Left lung (tissue), 10 donors: ENCODE data around the gene FAM169A. TPM values are rescaled to one million over a fixed set of nuclear protein-coding genes. Genes with fewer than 3 reads are reported as not detected.
A peak's percentile ranks its signal among the peaks of the same experiment; 100 is the strongest.

ENCODE experiments used
- ATAC-seq: fragments of 200-7000 bp; cut with Tn5 transposase; one replicate; pipeline ENCODE4 v1.9.1; 2020; ENCODE audit warnings: moderate library complexity
- DNase-seq, 4 donors: peaks; one replicate each; pipeline ENCODE4 v3.0.0-alpha.2; 2013 to 2020
- H3K27ac ChIP-seq, 2 donors: fragments of 200-600 bp; sonication (generic) in 1 of 2; one replicate each; pipeline versions ENCODE4 v1.5.0 to v1.8.0; 2020 to 2021
- H3K27me3 ChIP-seq, 2 donors: fragments of 200-600 bp; sonication (generic) in 1 of 2; one replicate each; pipeline versions ENCODE4 v1.5.0 to v1.8.0; 2020 to 2021
- H3K36me3 ChIP-seq, 2 donors: fragments of 200-600 bp; sonication (generic) in 1 of 2; one replicate each; pipeline versions ENCODE4 v1.5.0 to v1.8.0; 2020 to 2021
- H3K4me1 ChIP-seq, 2 donors: fragments of 200-600 bp; one replicate each; pipeline ENCODE4 v1.8.0; 2021
- H3K4me3 ChIP-seq, 2 donors: fragments of 200-600 bp; sonication (generic) in 1 of 2; one replicate each; pipeline versions ENCODE4 v1.5.0 to v1.8.0; 2020 to 2021; ENCODE audit warnings: mild to moderate bottlenecking in 1 of 2
- H3K9me3 ChIP-seq, 2 donors: fragments of 200-600 bp; sonication (generic) in 1 of 2; one replicate each; pipeline versions ENCODE4 v1.5.0 to v1.8.0; 2020 to 2021
- intact Hi-C, 2 donors: fragments of 100-400 bp; cut with DNase I; formaldehyde crosslinking; loops; one replicate each; pipeline versions ENCODE4 v1.11.2 to v1.14.2; 2022
- polyA plus RNA-seq, 6 donors: library from polyadenylated mRNA; unstranded; fragments of 120-200 nt; gene quantifications; one replicate each; pipeline ENCODE4 v1.2.1, GENCODE V29; 2013; ENCODE audit not compliant: insufficient read length in 6 of 6
- total RNA-seq, 2 donors: library from RNA; stranded (reverse); fragmentation: NEBNext Ultra II Directional; extraction: Animal tissue kit (Norgen Biotek cat#: 25700); gene quantifications; one replicate each; pipeline ENCODE4 v1.2.1, GENCODE V29; 2021
- TF ChIP-seq, protein P1 (sequence below), 2 donors: fragments of 200-600 bp; sonication (generic) in 1 of 2; IDR thresholded peaks; one replicate each; pipeline versions ENCODE4 v1.5.0 to v1.8.0; 2021; ENCODE audit warnings: antibody characterized with exemption in 2 of 2
- donor health status: DM: no; HTN: yes; CAD: no.
- donor health status: DM: no; HTN: no; CAD: no.

Gene FAM169A
- total and polyA plus RNA-seq, 8 donors, result 0.81 to 6.3 (median 5.5) TPM

GRCh38 chr5:74903165-74903787, 37.1 kb upstream of the FAM169A start:
- no peak overlapping the region for H3K27ac ChIP-seq
- peak in 2 of 4 donors; percentile 35 to 49 for DNase-seq
- no peaks in the 10 kb centered on the region for H3K36me3 ChIP-seq
- H3K4me1 ChIP-seq, result no peaks in the 10 kb centered on the region
- peak; percentile 100 for ATAC-seq
- H3K4me3 ChIP-seq, result no peak overlapping the region
- intact Hi-C loops, result no loop called here
- H3K27me3 ChIP-seq, result no peaks in the 10 kb centered on the region
- TF ChIP-seq, protein P1, sequence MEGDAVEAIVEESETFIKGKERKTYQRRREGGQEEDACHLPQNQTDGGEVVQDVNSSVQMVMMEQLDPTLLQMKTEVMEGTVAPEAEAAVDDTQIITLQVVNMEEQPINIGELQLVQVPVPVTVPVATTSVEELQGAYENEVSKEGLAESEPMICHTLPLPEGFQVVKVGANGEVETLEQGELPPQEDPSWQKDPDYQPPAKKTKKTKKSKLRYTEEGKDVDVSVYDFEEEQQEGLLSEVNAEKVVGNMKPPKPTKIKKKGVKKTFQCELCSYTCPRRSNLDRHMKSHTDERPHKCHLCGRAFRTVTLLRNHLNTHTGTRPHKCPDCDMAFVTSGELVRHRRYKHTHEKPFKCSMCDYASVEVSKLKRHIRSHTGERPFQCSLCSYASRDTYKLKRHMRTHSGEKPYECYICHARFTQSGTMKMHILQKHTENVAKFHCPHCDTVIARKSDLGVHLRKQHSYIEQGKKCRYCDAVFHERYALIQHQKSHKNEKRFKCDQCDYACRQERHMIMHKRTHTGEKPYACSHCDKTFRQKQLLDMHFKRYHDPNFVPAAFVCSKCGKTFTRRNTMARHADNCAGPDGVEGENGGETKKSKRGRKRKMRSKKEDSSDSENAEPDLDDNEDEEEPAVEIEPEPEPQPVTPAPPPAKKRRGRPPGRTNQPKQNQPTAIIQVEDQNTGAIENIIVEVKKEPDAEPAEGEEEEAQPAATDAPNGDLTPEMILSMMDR (IDR thresholded peaks at IDR 0.05), result peak; percentile 17 to 29
- no peaks in the 10 kb centered on the region for H3K9me3 ChIP-seq

DNA sequence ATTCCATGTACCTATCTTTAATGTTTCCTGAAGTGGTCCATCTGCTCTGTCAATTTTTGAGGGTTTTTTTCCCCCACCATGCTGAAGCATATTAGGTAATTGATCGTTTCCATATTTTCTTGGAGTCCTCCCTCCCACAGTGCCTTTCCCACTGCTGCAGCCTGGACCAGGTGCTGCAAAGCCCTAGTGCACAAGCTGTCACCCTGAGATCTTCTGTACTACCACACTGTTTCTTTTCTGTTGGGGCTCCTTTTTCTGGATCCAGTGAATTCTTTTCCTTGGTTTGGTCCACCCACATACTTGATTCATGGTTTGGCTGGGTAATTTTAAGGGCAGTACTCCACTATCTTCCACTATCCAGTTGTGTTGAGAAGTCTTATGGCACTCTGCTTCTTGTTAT, 30.9 kb upstream of the FAM169A start:
- ATAC-seq, result no peak
- DNase-seq, result no peak
- H3K4me3 ChIP-seq, result no peak overlapping the region
- H3K27me3 ChIP-seq, result no peaks in the 10 kb centered on the region
- H3K9me3 ChIP-seq, result peaks cover 0 to 8% of the 10 kb centered on the region in 2 donors
- no peaks in the 10 kb centered on the region for H3K4me1 ChIP-seq
- no peak overlapping the region for H3K27ac ChIP-seq
- no peaks in the 10 kb centered on the region for H3K36me3 ChIP-seq
- TF ChIP-seq, protein P1 (IDR thresholded peaks at IDR 0.05), result no peak
- intact Hi-C loops, result no loop called here

DNA sequence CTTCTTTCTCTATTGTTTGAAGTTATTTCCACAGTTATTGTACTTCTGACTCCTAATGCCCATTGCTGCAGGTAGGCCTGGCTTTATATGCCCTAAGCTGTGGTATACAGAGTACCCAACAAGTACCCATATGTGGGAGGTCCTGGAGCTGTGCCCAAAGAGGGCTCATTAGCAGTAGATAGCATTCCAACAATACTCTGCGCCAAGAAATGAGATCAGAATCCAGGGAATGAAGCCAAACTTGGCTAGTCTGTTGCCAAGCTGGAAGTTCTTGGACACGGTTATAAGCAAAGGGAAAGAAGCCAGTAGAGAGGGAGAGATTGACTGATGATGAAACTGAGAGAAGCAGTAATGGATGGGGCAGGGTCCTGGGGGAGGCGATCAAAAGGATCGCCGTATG, 29.7 kb upstream of the FAM169A start:
- Histone ChIP-seq H3K36me3 (no peaks in the 10 kb centered on the region), H3K9me3 (peaks cover 0 to 8% of the 10 kb centered on the region in 2 donors), H3K4me1 (no peaks in the 10 kb centered on the region), H3K4me3 (no peak overlapping the region), H3K27me3 (no peaks in the 10 kb centered on the region), H3K27ac (no peak overlapping the region)
- DNase-seq (peak in 3 of 4 donors; percentile 69 to 76 (median 75)), ATAC-seq (peak; percentile 93)
- TF ChIP-seq, protein P1 (IDR thresholded peaks at IDR 0.05), result no peak
- intact Hi-C loops, result no loop called here

DNA sequence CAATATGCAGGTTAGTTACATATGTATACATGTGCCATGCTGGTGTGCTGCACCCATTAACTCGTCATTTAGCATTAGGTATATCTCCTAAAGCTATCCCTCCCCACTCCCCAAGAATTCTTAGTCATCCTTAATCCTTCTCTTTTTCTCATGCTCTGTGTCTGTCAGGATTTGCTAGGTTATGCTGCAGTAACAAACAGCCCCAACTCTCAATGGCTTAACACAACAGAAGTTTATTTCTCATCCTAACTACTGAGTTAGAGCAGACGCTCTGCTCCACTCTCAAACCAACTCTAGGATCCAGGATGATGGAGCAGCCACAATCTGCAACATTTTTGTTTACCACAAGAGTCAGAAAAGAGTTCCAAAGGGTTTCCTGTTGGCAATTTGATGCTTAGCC, 28.2 kb upstream of the FAM169A start:
- no peaks in the 10 kb centered on the region for H3K4me1 ChIP-seq
- H3K9me3 ChIP-seq, result peaks cover 0 to 8% of the 10 kb centered on the region in 2 donors
- no peaks in the 10 kb centered on the region for H3K36me3 ChIP-seq
- DNase-seq (no peak), ATAC-seq (no peak)
- H3K4me3 ChIP-seq, result no peak overlapping the region
- no peaks in the 10 kb centered on the region for H3K27me3 ChIP-seq
- H3K27ac ChIP-seq, result no peak overlapping the region
- TF ChIP-seq, protein P1 (IDR thresholded peaks at IDR 0.05), result no peak
- intact Hi-C loops, result no loop called here

DNA sequence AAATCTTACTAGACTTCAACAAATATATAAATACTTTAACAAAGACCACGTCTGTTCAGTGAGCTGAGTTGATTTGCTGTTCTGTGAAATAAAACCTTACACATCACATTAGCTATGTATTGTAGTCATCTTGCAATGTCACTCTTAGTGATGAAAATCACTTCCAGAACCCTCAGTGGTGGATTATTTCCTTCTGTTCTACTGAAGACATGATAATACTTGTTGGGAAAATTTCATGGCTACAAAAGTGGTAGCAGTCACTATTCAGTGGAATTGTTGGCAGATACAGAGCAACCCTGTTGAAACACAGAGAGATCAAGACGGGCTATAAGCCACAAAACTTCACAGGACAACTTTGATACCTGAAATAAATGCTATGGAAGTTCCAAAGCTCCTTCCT, 26.7 kb upstream of the FAM169A start:
- no peak for ATAC-seq
- no peak for DNase-seq
- Histone ChIP-seq H3K9me3 (peaks cover 0 to 8% of the 10 kb centered on the region in 2 donors), H3K4me3 (no peak overlapping the region), H3K4me1 (no peaks in the 10 kb centered on the region), H3K27me3 (no peaks in the 10 kb centered on the region), H3K36me3 (no peaks in the 10 kb centered on the region), H3K27ac (no peak overlapping the region)
- TF ChIP-seq, protein P1 (IDR thresholded peaks at IDR 0.05), result no peak
- intact Hi-C loops, result no loop called here
